H1 (cell line): ENCODE results near the gene FNDC3A. TPM values are rescaled to one million over a fixed set of nuclear protein-coding genes. Genes with fewer than 3 reads are reported as not detected.
"Not testable (repeated sequence)": the region's sequence is repeated elsewhere in the genome, so short reads cannot be mapped to it uniquely, and the experiment has no call there.

Experiments
- CTCF ChIA-PET: fragments of 300-600 bp; sonication (Branson Sonifier 250); formaldehyde crosslinking; loops from one replicate; lab custom pipeline; 2021; ENCODE audit not compliant: partially characterized antibody; lab: Charles Lee
- POLR2A ChIA-PET: fragments of 300-600 bp; sonication (Branson Sonifier 250); formaldehyde crosslinking; loops from one replicate; lab custom pipeline; 2021; ENCODE audit warnings: inconsistent platforms; ENCODE audit not compliant: partially characterized antibody; lab: Charles Lee
- DNase-seq, 2 experiments: peaks; one replicate each; pipeline versions ENCODE4 v3.0.0 to v3.0.0-alpha.2; 2010 to 2022; ENCODE audit warnings: low spot score in 2 of 2, low read depth in 1 of 2, mixed read lengths in 1 of 2
- FAIRE-seq: peaks from 2 replicates; lab custom pipeline; 2011; peaks lifted over from hg19 to GRCh38; lab: Jason Lieb, UNC
- H2AFZ ChIP-seq: 2 replicates; pipeline ENCODE4 v1.8.1; 2012; ENCODE audit warnings: low read length, inconsistent platforms
- H2AK5ac ChIP-seq: 2 replicates; pipeline ENCODE4 v1.6.1; 2013; ENCODE audit warnings: low read depth, low read length
- H2BK120ac ChIP-seq: replicated peaks from 2 replicates; pipeline ENCODE3; 2013; ENCODE audit warnings: low read depth, low read length, inconsistent platforms
- H2BK12ac ChIP-seq: 2 replicates; pipeline ENCODE4 v1.6.1; 2013; ENCODE audit warnings: low read depth, low read length
- H2BK15ac ChIP-seq: 2 replicates; pipeline ENCODE4 v1.6.1; 2013; ENCODE audit warnings: low read length
- H2BK20ac ChIP-seq: 2 replicates; pipeline ENCODE4 v1.6.1; 2013; ENCODE audit warnings: low read length
- H2BK5ac ChIP-seq: 2 replicates; pipeline ENCODE4 v1.6.1; 2013; ENCODE audit warnings: low read depth, low read length
- H3K14ac ChIP-seq: 2 replicates; pipeline ENCODE4 v1.6.1; 2013; ENCODE audit warnings: inconsistent platforms; ENCODE audit not compliant: insufficient read length
- H3K18ac ChIP-seq: 2 replicates; pipeline ENCODE4 v1.6.1; 2013; ENCODE audit warnings: low read length; ENCODE audit errors: extremely low read depth
- H3K23ac ChIP-seq: 2 replicates; pipeline ENCODE4 v1.6.1; 2013; ENCODE audit warnings: inconsistent platforms; ENCODE audit not compliant: insufficient read length
- H3K23me2 ChIP-seq: 2 replicates; pipeline ENCODE4 v1.6.1; 2013; ENCODE audit warnings: low read depth, low read length
- H3K27ac ChIP-seq: 2 replicates; pipeline ENCODE4 v1.6.1; 2011; ENCODE audit warnings: low read depth, low read length, inconsistent platforms
- H3K27me3 ChIP-seq, 4 experiments: replicated peaks in 1 of 4; 1 replicate in 1 of 4; 2 replicates in 3 of 4; pipeline versions ENCODE4 v1.6.1 to v1.8.1; 2011 to 2013; ENCODE audit warnings: low read length in 3 of 4, mild to moderate bottlenecking in 3 of 4, inconsistent platforms in 2 of 4, mixed read lengths in 2 of 4, moderate library complexity in 1 of 4; ENCODE audit not compliant: control insufficient read depth in 3 of 4, insufficient read depth in 3 of 4; ENCODE audit errors: extremely low read depth in 1 of 4
- H3K36me3 ChIP-seq, 4 experiments: 2 replicates each; pipeline versions ENCODE4 v1.6.1 to v1.8.1; 2011 to 2013; ENCODE audit warnings: mild to moderate bottlenecking in 4 of 4, low read length in 3 of 4, moderate library complexity in 2 of 4, control low read depth in 1 of 4, inconsistent platforms in 1 of 4; ENCODE audit not compliant: insufficient read depth in 4 of 4, control insufficient read depth in 2 of 4
- H3K4ac ChIP-seq: replicated peaks from 2 replicates; pipeline ENCODE3; 2013; ENCODE audit warnings: low read length, low read depth, mixed read lengths, inconsistent platforms; ENCODE audit not compliant: insufficient read length
- H3K4me1 ChIP-seq, 4 experiments: replicated peaks in 1 of 4; 1 replicate in 1 of 4; 2 replicates in 3 of 4; pipeline versions ENCODE4 v1.6.1 to v1.8.1; 2011 to 2013; ENCODE audit warnings: low read length in 3 of 4, inconsistent platforms in 2 of 4, mixed read lengths in 1 of 4; ENCODE audit not compliant: insufficient read depth in 4 of 4, control insufficient read depth in 3 of 4
- H3K4me2 ChIP-seq, 2 experiments: 2 replicates each; pipeline versions ENCODE4 v1.6.1 to v1.8.1; 2011 to 2013; ENCODE audit warnings: low read depth in 2 of 2, low read length in 2 of 2, control low read depth in 1 of 2, inconsistent platforms in 1 of 2, mild to moderate bottlenecking in 1 of 2; ENCODE audit not compliant: insufficient read depth in 1 of 2
- H3K4me3 ChIP-seq, 4 experiments: fragments of 200-600, 300-600 bp in 1 of 4; sonication (generic), shearing (Covaris generic), sonication (Bioruptor Twin) in 1 of 4; 2 replicates each; pipeline versions ENCODE4 v1.5.1 to v1.8.1; 2011 to 2016; ENCODE audit warnings: low read length in 4 of 4, low read depth in 3 of 4, control low read depth in 2 of 4, inconsistent platforms in 2 of 4, mild to moderate bottlenecking in 2 of 4, mixed read lengths in 1 of 4, moderate library complexity in 1 of 4; ENCODE audit not compliant: insufficient read depth in 2 of 4; ENCODE audit errors: extremely low read depth in 1 of 4
- H3K56ac ChIP-seq: replicated peaks from 2 replicates; pipeline ENCODE3; 2013; ENCODE audit warnings: low read depth, mild to moderate bottlenecking, mixed read lengths, low read length, inconsistent platforms; ENCODE audit not compliant: insufficient read length
- H3K79me1 ChIP-seq: 2 replicates; pipeline ENCODE4 v1.6.1; 2013; ENCODE audit warnings: low read depth, low read length, control low read depth
- H3K79me2 ChIP-seq, 2 experiments: 2 replicates each; pipeline versions ENCODE4 v1.6.1 to v1.8.1; 2012 to 2013; ENCODE audit warnings: low read length in 2 of 2, mild to moderate bottlenecking in 2 of 2, inconsistent platforms in 1 of 2; ENCODE audit not compliant: insufficient read depth in 2 of 2, control insufficient read depth in 1 of 2
- H3K9ac ChIP-seq, 4 experiments: replicated peaks in 1 of 4; 1 replicate in 1 of 4; 2 replicates in 3 of 4; pipeline versions ENCODE4 v1.6.1 to v1.8.1; 2011 to 2013; ENCODE audit warnings: low read depth in 3 of 4, low read length in 3 of 4, control low read depth in 2 of 4, mild to moderate bottlenecking in 2 of 4, moderate library complexity in 2 of 4, inconsistent platforms in 1 of 4; ENCODE audit errors: extremely low read depth in 1 of 4
- H3K9me3 ChIP-seq, 2 experiments: 2 replicates each; pipeline versions ENCODE4 v1.6.1 to v1.8.1; 2012 to 2013; ENCODE audit warnings: mild to moderate bottlenecking in 2 of 2, moderate library complexity in 2 of 2, control low read depth in 1 of 2, inconsistent platforms in 1 of 2, low read depth in 1 of 2, low read length in 1 of 2, mixed read lengths in 1 of 2; ENCODE audit not compliant: insufficient read depth in 2 of 2
- H4K20me1 ChIP-seq, 2 experiments: replicated peaks in 1 of 2; 2 replicates each; pipeline versions ENCODE3 to v1.8.1; 2011 to 2013; ENCODE audit warnings: inconsistent platforms in 2 of 2, low read length in 2 of 2, mild to moderate bottlenecking in 1 of 2; ENCODE audit not compliant: insufficient read depth in 2 of 2, control insufficient read depth in 1 of 2
- H4K5ac ChIP-seq: 2 replicates; pipeline ENCODE4 v1.6.1; 2013; ENCODE audit warnings: low read length, low read depth, mixed read lengths, inconsistent platforms; ENCODE audit not compliant: insufficient read length
- H4K8ac ChIP-seq: 2 replicates; pipeline ENCODE4 v1.8.0; 2013; ENCODE audit warnings: mild to moderate bottlenecking, moderate library complexity, low read length, inconsistent platforms; ENCODE audit not compliant: insufficient read depth; ENCODE audit errors: extremely low read depth
- H4K91ac ChIP-seq: replicated peaks from 2 replicates; pipeline ENCODE3; 2013; ENCODE audit warnings: low read length, mixed read lengths, inconsistent platforms; ENCODE audit not compliant: insufficient read length
- WGBS, 2 experiments: shearing (Covaris generic) in 1 of 2; methylation state at CpG; one replicate each; pipeline versions ENCODE4 v1.1.6 to v1.1.7; 2013 to 2015; ENCODE audit warnings: low lambda C conversion rate in 2 of 2, mixed read lengths in 2 of 2, inconsistent platforms in 1 of 2, low coverage in 1 of 2, missing lambda C conversion rate in 1 of 2; ENCODE audit not compliant: insufficient replicate concordance in 2 of 2, insufficient coverage in 1 of 2, insufficient read length in 1 of 2; ENCODE audit errors: extremely low coverage in 1 of 2, missing lambda C conversion rate in 1 of 2; 5-methylcytosine and 5-hydroxymethylcytosine counted together
- polyA plus RNA-seq, 7 experiments: library from polyadenylated mRNA; depleted of rRNA in 3 of 7; stranded (reverse) in 5 of 7; unstranded in 2 of 7; fragments of >200 nt in 5 of 7; fragments of 200-250 nt in 2 of 7; gene quantifications; 1 replicate in 5 of 7; 2 replicates in 1 of 7; 4 replicates in 1 of 7; pipeline versions ENCODE4 v1.2.1 to v1.2.3, GENCODE V29; 2011 to 2013; ENCODE audit warnings: missing spikeins in 2 of 7, mixed read lengths in 2 of 7
- total RNA-seq: library from RNA; stranded (reverse); fragmentation: NEBNext Ultra II Directional; extraction: Animal tissue kit (Norgen Biotek cat#: 25700); gene quantifications from 2 replicates; pipeline ENCODE4 v1.2.1, GENCODE V29; 2021

Gene FNDC3A
- total and polyA plus RNA-seq, 2 of the 8 experiments (the other 6 are each of a cell fraction or from before 2014, with no cell fraction given), result 14.6 to 26.0 TPM

GRCh38 chr13:49018986-49019635, 43.4 kb downstream of the FNDC3A start:
- H3K27ac ChIP-seq, POLR2A ChIA-PET, H4K20me1 ChIP-seq, H4K5ac ChIP-seq, H3K9me3 ChIP-seq, H3K4ac ChIP-seq, H2BK5ac ChIP-seq, FAIRE-seq, H3K4me2 ChIP-seq, H2BK120ac ChIP-seq, H4K91ac ChIP-seq, H3K27me3 ChIP-seq, H2BK15ac ChIP-seq, H3K14ac ChIP-seq, H3K18ac ChIP-seq, CTCF ChIA-PET, H3K56ac ChIP-seq, H3K23me2 ChIP-seq, H2BK12ac ChIP-seq, H4K8ac ChIP-seq, H3K23ac ChIP-seq, H3K4me3 ChIP-seq, H2AFZ ChIP-seq, H2AK5ac ChIP-seq, H3K9ac ChIP-seq, H3K79me1 ChIP-seq, H2BK20ac ChIP-seq: not testable (repeated sequence)
- peaks cover 0 to 12% (median 0%) of the 10 kb centered on the region in 4 experiments; a peak in 1 of 8 replicates for H3K36me3 ChIP-seq
- H3K79me2 ChIP-seq, result peaks cover 0 to 11% of the 10 kb centered on the region in 2 experiments; a peak in 1 of 4 replicates
- WGBS, 2 experiments, result 95% methylated on average over 21 of the region's 28 CpGs; no CpG with 5 or more reads in 1 of the 2 experiments
- peaks cover 0 to 16% (median 6%) of the 10 kb centered on the region in 4 experiments; a peak in 6 of 7 replicates for H3K4me1 ChIP-seq
- peak in 1 of 2 experiments; percentile 54 for DNase-seq
